HepG2 (cell line): ENCODE results near the gene TRIM66. TPM values are rescaled to one million over a fixed set of nuclear protein-coding genes. Genes with fewer than 3 reads are reported as not detected.

ENCODE experiments used
- ATF6 ChIP-seq: sonication (generic); formaldehyde crosslinking; conservative IDR thresholded peaks from 2 replicates; pipeline ENCODE4 v1.4.0; 2020; ENCODE audit warnings: missing genetic modification reagents
- ATRX ChIP-seq: sonication (generic); formaldehyde crosslinking; IDR thresholded peaks from 2 replicates; pipeline ENCODE4 v1.4.0; 2020; ENCODE audit warnings: missing genetic modification reagents, borderline replicate concordance
- BRD4 ChIP-seq: sonication (generic); formaldehyde crosslinking; IDR thresholded peaks from 2 replicates; pipeline ENCODE4 v1.4.0; 2020; ENCODE audit warnings: missing genetic modification reagents
- DMAP1 ChIP-seq: IDR thresholded peaks from 2 replicates; pipeline ENCODE4 v1.6.1; 2016
- EZH2 ChIP-seq: conservative IDR thresholded peaks from 2 replicates; pipeline ENCODE4 v1.6.1; 2012; ENCODE audit warnings: mild to moderate bottlenecking, low read depth, low read length, moderate library complexity
- FOXP1 ChIP-seq, 2 experiments: fragments of 450-650 bp in 1 of 2; IDR thresholded peaks; 2 replicates each; pipeline ENCODE4 v1.6.1; 2017 to 2018; ENCODE audit warnings: antibody characterized with exemption in 1 of 2
- KLF16 ChIP-seq, 2 experiments: sonication (generic) in 1 of 2; formaldehyde crosslinking in 1 of 2; IDR thresholded peaks; 2 replicates each; pipeline versions ENCODE4 v1.6.1 to v1.8.0; 2016 to 2023; ENCODE audit warnings: missing genetic modification reagents in 2 of 2, missing compliant biosample characterization in 1 of 2
- KMT2B ChIP-seq: IDR thresholded peaks from 2 replicates; pipeline ENCODE4 v1.6.1; 2016; ENCODE audit warnings: missing genetic modification reagents, missing compliant biosample characterization
- MYC ChIP-seq: sonication (generic); formaldehyde crosslinking; IDR thresholded peaks from 2 replicates; pipeline ENCODE4 v1.9.0; 2021; ENCODE audit warnings: missing genetic modification reagents, borderline replicate concordance
- PLRG1 ChIP-seq: fragments of 450-650 bp; conservative IDR thresholded peaks from 2 replicates; pipeline ENCODE4 v1.6.1; 2016
- SAP130 ChIP-seq: IDR thresholded peaks from 2 replicates; pipeline ENCODE4 v1.6.1; 2016; ENCODE audit warnings: low read depth
- SP5 ChIP-seq: IDR thresholded peaks from 2 replicates; pipeline ENCODE4 v1.6.1; 2016; ENCODE audit warnings: low read depth, borderline replicate concordance
- SSRP1 ChIP-seq: IDR thresholded peaks from 2 replicates; pipeline ENCODE4 v1.6.1; 2016; ENCODE audit warnings: control low read depth
- TEF ChIP-seq: sonication (generic); formaldehyde crosslinking; IDR thresholded peaks from 2 replicates; pipeline ENCODE4 v1.5.0; 2020; ENCODE audit warnings: missing genetic modification reagents
- TFAP4 ChIP-seq: sonication (generic); IDR thresholded peaks from 2 replicates; pipeline ENCODE4 v1.6.1; 2016; ENCODE audit warnings: low read depth, borderline replicate concordance
- ZFP62 ChIP-seq: sonication (generic); formaldehyde crosslinking; IDR thresholded peaks from 2 replicates; pipeline ENCODE4 v1.4.0; 2020; ENCODE audit warnings: missing genetic modification reagents
- ZMAT3 ChIP-seq: sonication (generic); formaldehyde crosslinking; conservative IDR thresholded peaks from 2 replicates; pipeline ENCODE4 v1.7.0; 2021; ENCODE audit warnings: missing genetic modification reagents
- ZNF251 ChIP-seq: sonication (generic); formaldehyde crosslinking; IDR thresholded peaks from 2 replicates; pipeline ENCODE4 v1.9.0; 2021; ENCODE audit warnings: mild to moderate bottlenecking, missing genetic modification reagents
- ZNF432 ChIP-seq: sonication (generic); formaldehyde crosslinking; IDR thresholded peaks from 2 replicates; pipeline ENCODE4 v1.5.0; 2020; ENCODE audit warnings: missing genetic modification reagents, mild to moderate bottlenecking, borderline replicate concordance
- ZNF546 ChIP-seq: sonication (generic); formaldehyde crosslinking; conservative IDR thresholded peaks from 2 replicates; pipeline ENCODE4 v1.8.1; 2023; ENCODE audit warnings: mild to moderate bottlenecking, missing genetic modification reagents
- ZNF564 ChIP-seq: sonication (generic); formaldehyde crosslinking; IDR thresholded peaks from 2 replicates; pipeline ENCODE4 v1.8.1; 2023; ENCODE audit warnings: mild to moderate bottlenecking, missing genetic modification reagents
- ZNF646 ChIP-seq: sonication (generic); formaldehyde crosslinking; IDR thresholded peaks from 2 replicates; pipeline ENCODE4 v1.9.0; 2021; ENCODE audit warnings: mild to moderate bottlenecking, missing genetic modification reagents
- polyA plus RNA-seq, 8 experiments: library from polyadenylated mRNA; depleted of rRNA in 3 of 8; stranded (reverse) in 7 of 8; unstranded in 1 of 8; fragments of >200 nt; fragmentation: Illumina TruSeq in 4 of 8; extraction: Trizol in 4 of 8; gene quantifications; 2 replicates each; pipeline versions ENCODE4 v1.2.1 to v1.2.3, GENCODE V29; 2011 to 2016; ENCODE audit warnings: low read depth in 4 of 8, missing spikeins in 1 of 8, mixed read lengths in 1 of 8; ENCODE audit not compliant: insufficient read depth in 1 of 8
- total RNA-seq, 5 experiments: library from RNA; depleted of rRNA; stranded (reverse); fragments of >200 nt; fragmentation: Illumina TruSeq; extraction: Trizol; gene quantifications; 2 replicates each; pipeline ENCODE4 v1.2.3, GENCODE V29; 2016; ENCODE audit warnings: low read depth in 1 of 5

TRIM66 gene
- total and polyA plus RNA-seq, 2 of the 13 experiments (the other 11 are each of a cell fraction or from before 2014, with no cell fraction given), result 4.9 to 6.1 TPM

GRCh38 chr11:8679006-8679405 is 3.5 kb downstream of the TRIM66 start (continued):
- TF ChIP-seq KLF16 (CRISPR knock-in tag; IDR thresholded peaks at IDR 0.05), result no peak
- TF ChIP-seq DMAP1 (CRISPR knock-in tag), result no peak
- peak; percentile 87 for TF ChIP-seq SAP130 (CRISPR knock-in tag)
- no peak for TF ChIP-seq ATRX (CRISPR knock-in tag)
- no peak for TF ChIP-seq SP5 (CRISPR knock-in tag)
- TF ChIP-seq MYC (CRISPR knock-in tag), result no peak
- TF ChIP-seq TEF (CRISPR knock-in tag), result no peak
- no peak for TF ChIP-seq PLRG1
- no peak for TF ChIP-seq ZNF432 (CRISPR knock-in tag)
- TF ChIP-seq KMT2B (CRISPR knock-in tag), result peak; percentile 41; the same call in 1 of the 2 replicates
- TF ChIP-seq ATF6, result no peak
- TF ChIP-seq SSRP1 (CRISPR knock-in tag), result no peak
- peak; percentile 55; the same call in 1 of the 2 replicates for TF ChIP-seq ZNF646
- TF ChIP-seq ZNF251 (CRISPR knock-in tag), result no peak
- no peak for TF ChIP-seq EZH2
- no peak for TF ChIP-seq FOXP1 (IDR thresholded peaks at IDR 0.05)
- TF ChIP-seq FOXP1 (CRISPR knock-in tag; IDR thresholded peaks at IDR 0.05), result no peak
- no peak for TF ChIP-seq ZNF546 (CRISPR knock-in tag)
- TF ChIP-seq ZFP62 (CRISPR knock-in tag), result no peak
- TF ChIP-seq ZMAT3 (CRISPR knock-in tag), result no peak
- TF ChIP-seq TFAP4, result no peak
- no peak for TF ChIP-seq BRD4 (CRISPR knock-in tag)
- no peak for TF ChIP-seq ZNF564 (CRISPR knock-in tag)
